ENCODE measurements around the gene EPHB2.

Gene EPHB2

DNA sequence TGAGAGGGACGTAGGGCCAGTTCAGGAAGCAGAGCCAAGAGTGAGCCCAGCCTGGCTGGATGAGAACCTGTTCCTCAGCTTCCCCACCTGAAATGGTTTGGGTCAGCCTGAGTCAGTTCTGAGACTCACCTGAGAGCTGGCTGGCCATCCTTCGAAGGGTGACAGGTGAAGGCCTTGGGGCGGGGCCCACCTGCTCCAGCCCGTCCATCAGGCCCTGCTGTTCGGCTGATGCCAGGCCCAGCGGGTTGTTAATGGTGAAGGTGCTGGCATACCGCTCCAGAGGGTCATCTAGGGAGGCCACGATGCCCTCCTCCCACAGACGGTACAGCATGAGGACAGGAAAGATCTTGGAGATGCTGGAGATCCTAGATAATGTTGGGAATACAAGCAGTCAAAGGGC is 247.9 kb downstream of the EPHB2 start:
- no peak for TF ChIP-seq POLR2AphosphoS5 (IDR thresholded peaks at IDR 0.05; ENCODE audit: borderline replicate concordance, low read depth, low read length)
- no peak for TF ChIP-seq EZH2 (IDR thresholded peaks at IDR 0.05)
- no peak for TF ChIP-seq FOXP2 (optimal IDR thresholded peaks at IDR 0.05; ENCODE audit: control extremely low read depth, extremely low read length, insufficient read depth)
- Histone ChIP-seq H3K9me3 (ENCODE audit: low read depth, low read length) (no peaks in the 10 kb centered on the region), H3K9ac (ENCODE audit: insufficient read length) (no peak overlapping the region), H3K36me3 (ENCODE audit: insufficient read depth, low read length) (no peaks in the 10 kb centered on the region), H3K4me3 (no peak overlapping the region), H3K27ac (no peak overlapping the region)
- DNase-seq (ENCODE audit: low read depth, low spot score): no peak

GRCh38 chr1:22959545-22960360 is 249.1 kb downstream of the EPHB2 start:
- H3K4me3 ChIP-seq: no peak overlapping the region
- no peak for TF ChIP-seq EZH2 (IDR thresholded peaks at IDR 0.05)
- no peak for TF ChIP-seq POLR2AphosphoS5 (IDR thresholded peaks at IDR 0.05; ENCODE audit: borderline replicate concordance, low read depth, low read length)
- no peak for TF ChIP-seq FOXP2 (optimal IDR thresholded peaks at IDR 0.05; ENCODE audit: control extremely low read depth, extremely low read length, insufficient read depth)
- no peak overlapping the region for H3K9ac ChIP-seq (ENCODE audit: insufficient read length)
- no peak overlapping the region for H3K27ac ChIP-seq
- no peaks in the 10 kb centered on the region for H3K36me3 ChIP-seq (ENCODE audit: insufficient read depth, low read length)
- no peaks in the 10 kb centered on the region for H3K9me3 ChIP-seq (ENCODE audit: low read depth, low read length)
- DNase-seq (ENCODE audit: low read depth, low spot score): no peak

DNA sequence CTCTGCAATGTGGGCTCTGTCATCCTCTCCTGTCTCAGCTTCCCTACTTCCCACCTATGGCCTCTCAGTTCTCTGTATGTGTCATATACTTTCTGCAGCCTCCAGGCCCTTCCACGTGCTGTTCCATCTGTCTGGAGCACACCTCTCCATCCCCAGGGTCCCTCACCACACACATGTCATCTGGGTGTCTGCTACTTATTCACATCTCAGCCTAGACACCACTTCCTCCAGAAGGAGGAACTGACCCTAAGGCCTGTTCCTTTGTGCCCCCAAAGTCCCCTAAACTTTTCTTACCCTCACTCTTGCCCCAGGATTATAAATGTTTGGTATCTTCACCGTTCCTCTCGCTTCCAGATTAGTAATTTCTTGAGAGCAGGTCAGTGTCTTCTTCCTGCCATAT is 251.9 kb downstream of the EPHB2 start:
- DNase-seq (ENCODE audit: low read depth, low spot score): no peak
- Histone ChIP-seq H3K4me3 (no peak overlapping the region), H3K9ac (ENCODE audit: insufficient read length) (no peak overlapping the region), H3K9me3 (ENCODE audit: low read depth, low read length) (no peaks in the 10 kb centered on the region), H3K36me3 (ENCODE audit: insufficient read depth, low read length) (no peaks in the 10 kb centered on the region), H3K27ac (no peak overlapping the region)
- TF ChIP-seq FOXP2 (optimal IDR thresholded peaks at IDR 0.05; ENCODE audit: control extremely low read depth, extremely low read length, insufficient read depth) (no peak), POLR2AphosphoS5 (IDR thresholded peaks at IDR 0.05; ENCODE audit: borderline replicate concordance, low read depth, low read length) (no peak), EZH2 (IDR thresholded peaks at IDR 0.05) (no peak)

GRCh38 chr1:22963044-22963677 is 252.5 kb downstream of the EPHB2 start:
- DNase-seq (ENCODE audit: low read depth, low spot score): no peak
- H3K9me3 ChIP-seq (ENCODE audit: low read depth, low read length): no peaks in the 10 kb centered on the region
- no peak overlapping the region for H3K27ac ChIP-seq
- no peak for TF ChIP-seq FOXP2 (optimal IDR thresholded peaks at IDR 0.05; ENCODE audit: control extremely low read depth, extremely low read length, insufficient read depth)
- TF ChIP-seq POLR2AphosphoS5 (IDR thresholded peaks at IDR 0.05; ENCODE audit: borderline replicate concordance, low read depth, low read length): no peak
- TF ChIP-seq EZH2 (IDR thresholded peaks at IDR 0.05): no peak
- H3K9ac ChIP-seq (ENCODE audit: insufficient read length): no peak overlapping the region
- H3K4me3 ChIP-seq: no peak overlapping the region
- no peaks in the 10 kb centered on the region for H3K36me3 ChIP-seq (ENCODE audit: insufficient read depth, low read length)

GRCh38 chr1:22966309-22966708 is 255.7 kb downstream of the EPHB2 start:
- Histone ChIP-seq H3K36me3 (ENCODE audit: insufficient read depth, low read length) (no peaks in the 10 kb centered on the region), H3K27ac (no peak overlapping the region), H3K4me3 (no peak overlapping the region), H3K9me3 (ENCODE audit: low read depth, low read length) (no peaks in the 10 kb centered on the region), H3K9ac (ENCODE audit: insufficient read length) (no peak overlapping the region)
- no peak for TF ChIP-seq FOXP2 (optimal IDR thresholded peaks at IDR 0.05; ENCODE audit: control extremely low read depth, extremely low read length, insufficient read depth)
- TF ChIP-seq POLR2AphosphoS5 (IDR thresholded peaks at IDR 0.05; ENCODE audit: borderline replicate concordance, low read depth, low read length): no peak
- TF ChIP-seq EZH2 (IDR thresholded peaks at IDR 0.05): no peak
- DNase-seq (ENCODE audit: low read depth, low spot score): no peak

DNA sequence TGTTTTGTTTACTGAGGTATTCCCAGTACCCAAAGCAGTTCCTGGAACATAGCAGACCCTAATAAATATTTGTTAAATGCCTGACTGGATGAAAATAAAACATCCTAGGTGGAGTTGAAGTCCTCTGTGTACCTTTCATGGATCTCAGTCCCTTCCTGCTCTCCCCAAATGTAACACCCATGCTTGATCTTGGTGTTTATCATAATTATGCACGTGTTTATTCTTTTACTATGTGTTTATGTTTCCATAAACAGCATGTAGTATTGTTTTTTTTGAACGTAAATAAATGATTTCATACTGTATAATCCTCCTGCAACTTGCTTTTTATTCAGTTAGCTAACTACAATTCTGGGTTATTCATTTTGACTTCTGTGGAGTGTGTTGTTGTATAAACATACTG is 257.2 kb downstream of the EPHB2 start:
- DNase-seq (ENCODE audit: low read depth, low spot score): no peak
- Histone ChIP-seq H3K27ac (no peak overlapping the region), H3K36me3 (ENCODE audit: insufficient read depth, low read length) (no peaks in the 10 kb centered on the region), H3K9me3 (ENCODE audit: low read depth, low read length) (no peaks in the 10 kb centered on the region), H3K9ac (ENCODE audit: insufficient read length) (no peak overlapping the region), H3K4me3 (no peak overlapping the region)
- TF ChIP-seq POLR2AphosphoS5 (IDR thresholded peaks at IDR 0.05; ENCODE audit: borderline replicate concordance, low read depth, low read length) (no peak), FOXP2 (optimal IDR thresholded peaks at IDR 0.05; ENCODE audit: control extremely low read depth, extremely low read length, insufficient read depth) (no peak), EZH2 (IDR thresholded peaks at IDR 0.05) (no peak)

GRCh38 chr1:22969304-22969709 is 258.7 kb downstream of the EPHB2 start:
- TF ChIP-seq FOXP2 (optimal IDR thresholded peaks at IDR 0.05; ENCODE audit: control extremely low read depth, extremely low read length, insufficient read depth) (no peak), POLR2AphosphoS5 (IDR thresholded peaks at IDR 0.05; ENCODE audit: borderline replicate concordance, low read depth, low read length) (no peak), EZH2 (IDR thresholded peaks at IDR 0.05) (no peak)
- Histone ChIP-seq H3K9me3 (ENCODE audit: low read depth, low read length) (no peaks in the 10 kb centered on the region), H3K27ac (no peak overlapping the region), H3K9ac (ENCODE audit: insufficient read length) (no peak overlapping the region), H3K4me3 (no peak overlapping the region), H3K36me3 (ENCODE audit: insufficient read depth, low read length) (no peaks in the 10 kb centered on the region)
- DNase-seq (ENCODE audit: low read depth, low spot score): no peak

DNA sequence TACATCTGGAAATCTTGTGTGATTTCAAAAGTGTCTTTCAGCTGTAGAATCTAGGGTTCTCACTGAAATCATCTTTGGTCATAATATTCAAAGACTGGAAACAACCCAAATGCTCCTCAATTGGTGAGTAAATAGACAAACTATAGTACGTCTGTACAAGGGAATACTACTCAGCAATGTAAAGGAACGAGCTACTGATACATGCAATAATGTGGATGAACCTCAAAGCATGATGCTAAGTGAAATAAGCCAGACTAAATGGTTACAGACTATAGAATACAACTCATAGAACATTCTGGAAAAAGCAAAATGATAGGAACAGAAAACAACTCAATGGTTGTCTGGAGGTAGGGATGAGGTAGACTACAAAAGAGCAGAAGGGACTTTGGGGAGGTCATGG is 259.5 kb downstream of the EPHB2 start:
- Histone ChIP-seq H3K4me3 (no peak overlapping the region), H3K9ac (ENCODE audit: insufficient read length) (no peak overlapping the region), H3K36me3 (ENCODE audit: insufficient read depth, low read length) (no peaks in the 10 kb centered on the region), H3K9me3 (ENCODE audit: low read depth, low read length) (no peaks in the 10 kb centered on the region), H3K27ac (no peak overlapping the region)
- TF ChIP-seq EZH2 (IDR thresholded peaks at IDR 0.05) (no peak), POLR2AphosphoS5 (IDR thresholded peaks at IDR 0.05; ENCODE audit: borderline replicate concordance, low read depth, low read length) (no peak), FOXP2 (optimal IDR thresholded peaks at IDR 0.05; ENCODE audit: control extremely low read depth, extremely low read length, insufficient read depth) (no peak)
- no peak for DNase-seq (ENCODE audit: low read depth, low spot score)

Measured in SK-N-MC (cell line).